PC-9 (cell line): ENCODE measurements around the gene TRAPPC11. TPM values are rescaled to one million over a fixed set of nuclear protein-coding genes. Genes with fewer than 3 reads are reported as not detected.

Source experiments
- BruUV-seq: library from RNA; stranded (reverse); fragments of 400-500 nt; replicated peaks from 2 replicates; lab custom pipeline; 2021; lab: Mats Ljungman, UMichigan
- CTCF ChIA-PET: fragments of 300-600 bp; sonication (Branson Sonifier 250); formaldehyde crosslinking; loops from one replicate; lab custom pipeline; 2022; ENCODE audit warnings: antibody characterized with exemption; lab: Charles Lee
- POLR2A ChIA-PET: fragments of 300-600 bp; sonication (Branson Sonifier 250); formaldehyde crosslinking; loops from one replicate; lab custom pipeline; 2022; ENCODE audit warnings: antibody characterized with exemption; ENCODE audit not compliant: unreplicated experiment; lab: Charles Lee
- DNase-seq, 2 experiments: peaks; one replicate each; pipeline versions ENCODE4 v3.0.0 to v3.0.0-alpha.2; 2015 to 2022; ENCODE audit warnings: mixed read lengths in 1 of 2
- H2AFZ ChIP-seq: fragments of 200-600 bp; sonication (generic); 2 replicates; pipeline ENCODE4 v1.8.1; 2017; ENCODE audit warnings: antibody characterized with exemption
- H3F3A ChIP-seq: fragments of 200-600 bp; sonication (generic); 2 replicates; pipeline ENCODE4 v1.8.1; 2017; ENCODE audit warnings: antibody characterized with exemption, mild to moderate bottlenecking, low read depth; ENCODE audit not compliant: insufficient read depth
- H3K27ac ChIP-seq: fragments of 200-600 bp; sonication (generic); 2 replicates; pipeline ENCODE4 v1.6.1; 2016; ENCODE audit warnings: mixed run types
- H3K27me3 ChIP-seq: fragments of 200-600 bp; sonication (generic); 2 replicates; pipeline ENCODE4 v1.6.1; 2016; ENCODE audit warnings: low read depth, mixed run types; ENCODE audit not compliant: insufficient read depth
- H3K36me3 ChIP-seq: fragments of 200-600 bp; sonication (generic); 2 replicates; pipeline ENCODE4 v1.6.1; 2016; ENCODE audit warnings: low read depth, mixed run types
- H3K4me1 ChIP-seq: fragments of 200-600 bp; sonication (generic); replicated peaks from 2 replicates; pipeline ENCODE4 v1.6.1; 2016; ENCODE audit warnings: mixed run types; ENCODE audit not compliant: insufficient read depth
- H3K4me2 ChIP-seq: fragments of 200-600 bp; sonication (generic); 2 replicates; pipeline ENCODE4 v1.6.1; 2017; ENCODE audit warnings: mixed run types
- H3K4me3 ChIP-seq: fragments of 200-600 bp; sonication (generic); 2 replicates; pipeline ENCODE4 v1.6.1; 2016; ENCODE audit warnings: mixed run types
- H3K79me2 ChIP-seq: fragments of 200-600 bp; sonication (generic); 2 replicates; pipeline ENCODE4 v1.6.1; 2017; ENCODE audit warnings: low read depth, mixed run types
- H3K9me2 ChIP-seq: fragments of 200-600 bp; sonication (generic); 2 replicates; pipeline ENCODE4 v1.8.1; 2017; ENCODE audit warnings: mild to moderate bottlenecking; ENCODE audit not compliant: insufficient read depth
- H3K9me3 ChIP-seq: fragments of 200-600 bp; sonication (generic); 2 replicates; pipeline ENCODE4 v1.8.1; 2016; ENCODE audit warnings: low read depth; ENCODE audit not compliant: insufficient read depth
- H4K20me1 ChIP-seq: fragments of 200-600 bp; sonication (generic); 2 replicates; pipeline ENCODE4 v1.8.1; 2017; ENCODE audit not compliant: insufficient read depth
- CTCF ChIP-seq: fragments of 200-600 bp; sonication (generic); conservative IDR thresholded peaks from 2 replicates; pipeline ENCODE4 v1.6.1; 2017; ENCODE audit warnings: mixed run types, antibody characterized with exemption, mild to moderate bottlenecking, moderate library complexity
- EZH2 ChIP-seq: fragments of 200-600 bp; sonication (generic); IDR thresholded peaks from 2 replicates; pipeline ENCODE4 v1.8.0; 2017; ENCODE audit warnings: antibody characterized with exemption, low read depth
- intact Hi-C: fragments of 100-400 bp; cut with micrococcal nuclease; formaldehyde crosslinking; loops from one replicate; pipeline ENCODE4 v1.10.0; 2022; ENCODE audit not compliant: unreplicated experiment
- total RNA-seq: library from RNA; stranded (reverse); gene quantifications from 2 replicates; pipeline ENCODE4 v1.2.3, GENCODE V29; 2021

TRAPPC11 gene
- total RNA-seq, 1 experiment from 2014 or later = 29.0 TPM

DNA sequence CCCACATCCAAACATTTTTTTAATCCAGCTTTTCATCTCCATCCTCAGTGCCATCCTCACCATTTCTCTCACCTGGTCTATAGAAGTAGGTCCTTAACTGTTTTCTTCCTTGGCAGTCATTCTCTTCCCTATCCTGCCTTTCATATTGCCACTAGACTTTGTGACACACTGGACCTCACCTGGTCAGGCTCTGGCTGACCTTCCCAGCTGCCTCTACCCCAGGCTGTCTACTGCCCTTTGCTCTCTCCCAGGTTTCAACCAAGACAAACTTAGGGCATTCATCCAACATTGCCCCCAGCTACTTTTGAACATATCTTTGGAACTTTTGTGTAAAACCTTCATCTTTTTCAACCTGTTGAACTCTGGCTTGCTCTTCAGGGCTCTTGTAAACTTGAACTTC lies 39.8 kb downstream of the TRAPPC11 start:
- Histone ChIP-seq H3K4me2 (no peak overlapping the region), H3K27me3 (no peaks in the 10 kb centered on the region), H3K9me3 (no peaks in the 10 kb centered on the region), H2AFZ (no peak overlapping the region), H3K27ac (no peak overlapping the region), H3K36me3 (0 out of 2 replicates have a peak, but pooled peaks cover 15% of the 10 kb centered on the region), H3F3A (no peaks in the 10 kb centered on the region), H3K4me3 (no peak overlapping the region), H3K9me2 (no peaks in the 10 kb centered on the region), H3K79me2 (no peaks in the 10 kb centered on the region), H3K4me1 (no peaks in the 10 kb centered on the region), H4K20me1 (no peaks in the 10 kb centered on the region)
- CTCF ChIA-PET = interaction anchor here (0.6 kb wide), 1 partner anchor 23 kb away, joined by 3 read pairs; no protein-coding TSS in a partner anchor
- DNase-seq = no peak
- intact Hi-C loops = no loop called here
- POLR2A ChIA-PET = no interaction called here
- TF ChIP-seq EZH2 (no peak), CTCF (no peak)
- no TSS peak for BruUV-seq

- H3K4me1 ChIP-seq = no peaks in the 10 kb centered on the region
- no peak overlapping the region for H3K27ac ChIP-seq
- no peaks in the 10 kb centered on the region for H3K9me3 ChIP-seq
- H3K4me2 ChIP-seq = no peak overlapping the region
- no peak overlapping the region for H2AFZ ChIP-seq
- H3K27me3 ChIP-seq = no peaks in the 10 kb centered on the region
- DNase-seq = no peak
- H3K4me3 ChIP-seq = no peak overlapping the region
- intact Hi-C loops = no loop called here
- H3K36me3 ChIP-seq = 0 out of 2 replicates have a peak, but pooled peaks cover 9% of the 10 kb centered on the region
- no TSS peak for BruUV-seq
- ChIA-PET POLR2A (no interaction called here), CTCF (no interaction called here)
- H4K20me1 ChIP-seq = no peaks in the 10 kb centered on the region
- no peaks in the 10 kb centered on the region for H3F3A ChIP-seq
- no peaks in the 10 kb centered on the region for H3K79me2 ChIP-seq
- TF ChIP-seq CTCF (no peak; the same call in 1 of the 2 replicates), EZH2 (no peak)
- no peaks in the 10 kb centered on the region for H3K9me2 ChIP-seq
Observed at GRCh38 chr4:183700407-183700806, 41.3 kb downstream of the TRAPPC11 start.

- H3K9me2 ChIP-seq = no peaks in the 10 kb centered on the region
- H2AFZ ChIP-seq = no peak overlapping the region
- BruUV-seq = no TSS peak
- H3K36me3 ChIP-seq = 0 out of 2 replicates have a peak, but pooled peaks cover 9% of the 10 kb centered on the region
- POLR2A ChIA-PET = interaction anchor here (0.6 kb wide), 1 partner anchor 35 kb away, joined by 4 read pairs; no protein-coding TSS in a partner anchor
- no peaks in the 10 kb centered on the region for H4K20me1 ChIP-seq
- no peaks in the 10 kb centered on the region for H3K9me3 ChIP-seq
- intact Hi-C loops = no loop called here
- CTCF ChIA-PET = no interaction called here
- TF ChIP-seq EZH2 (no peak), CTCF (no peak)
- no peaks in the 10 kb centered on the region for H3K79me2 ChIP-seq
- no peak overlapping the region for H3K4me2 ChIP-seq
- no peak for DNase-seq
- no peak overlapping the region for H3K27ac ChIP-seq
- H3K4me3 ChIP-seq = no peak overlapping the region
- H3K4me1 ChIP-seq = no peaks in the 10 kb centered on the region
- no peaks in the 10 kb centered on the region for H3K27me3 ChIP-seq
- H3F3A ChIP-seq = no peaks in the 10 kb centered on the region
Observed at GRCh38 chr4:183702492-183702891, 43.4 kb downstream of the TRAPPC11 start.
